HEK293 (cell line): ENCODE measurements around the gene RPS15.

Experiments
- GLIS1 ChIP-seq: fragments of 450-650 bp; formaldehyde crosslinking; IDR thresholded peaks from 2 replicates; pipeline ENCODE4 v1.5.1; 2016; ENCODE audit warnings: missing biosample characterization, missing genetic modification characterization
- KLF1 ChIP-seq: fragments of 450-650 bp; formaldehyde crosslinking; IDR thresholded peaks from 2 replicates; pipeline ENCODE4 v1.5.1; 2016; ENCODE audit warnings: missing biosample characterization, missing genetic modification characterization
- KLF16 ChIP-seq: fragments of 450-650 bp; formaldehyde crosslinking; IDR thresholded peaks from 2 replicates; pipeline ENCODE4 v1.5.1; 2017; ENCODE audit warnings: missing biosample characterization, missing genetic modification characterization
- MZF1 ChIP-seq: fragments of 450-650 bp; formaldehyde crosslinking; IDR thresholded peaks from 2 replicates; pipeline ENCODE4 v1.5.1; 2017; ENCODE audit warnings: missing biosample characterization, missing genetic modification characterization, borderline replicate concordance
- SCRT1 ChIP-seq: fragments of 450-650 bp; formaldehyde crosslinking; IDR thresholded peaks from 2 replicates; pipeline ENCODE4 v1.5.1; 2016; ENCODE audit warnings: missing biosample characterization, missing genetic modification characterization, borderline replicate concordance
- TRIM28 ChIP-seq: IDR thresholded peaks from 2 replicates; pipeline ENCODE4 v1.6.1; 2011; ENCODE audit warnings: low read length, control low read depth, borderline replicate concordance
- YY2 ChIP-seq: fragments of 450-650 bp; formaldehyde crosslinking; IDR thresholded peaks from 2 replicates; pipeline ENCODE4 v1.5.1; 2016; ENCODE audit warnings: missing biosample characterization, missing genetic modification characterization
- ZBTB1 ChIP-seq: fragments of 450-650 bp; formaldehyde crosslinking; IDR thresholded peaks from 2 replicates; pipeline ENCODE4 v1.5.1; 2016; ENCODE audit warnings: missing biosample characterization, missing genetic modification characterization
- ZBTB17 ChIP-seq: fragments of 450-650 bp; formaldehyde crosslinking; IDR thresholded peaks from 2 replicates; pipeline ENCODE4 v1.5.1; 2016; ENCODE audit warnings: missing biosample characterization, missing genetic modification characterization
- ZBTB48 ChIP-seq: fragments of 450-650 bp; formaldehyde crosslinking; IDR thresholded peaks from 2 replicates; pipeline ENCODE4 v1.5.1; 2016; ENCODE audit warnings: missing biosample characterization, missing genetic modification characterization
- ZBTB7A ChIP-seq: fragments of 450-650 bp; formaldehyde crosslinking; IDR thresholded peaks from 2 replicates; pipeline ENCODE4 v1.5.1; 2016; ENCODE audit warnings: low read depth, missing biosample characterization, missing genetic modification characterization
- ZBTB8A ChIP-seq: fragments of 450-650 bp; formaldehyde crosslinking; IDR thresholded peaks from 2 replicates; pipeline ENCODE4 v1.5.1; 2016; ENCODE audit warnings: missing biosample characterization, missing genetic modification characterization
- ZEB2 ChIP-seq: fragments of 450-650 bp; formaldehyde crosslinking; IDR thresholded peaks from 2 replicates; pipeline ENCODE4 v1.5.1; 2016; ENCODE audit warnings: missing biosample characterization, missing genetic modification characterization
- ZFP41 ChIP-seq: fragments of 450-650 bp; formaldehyde crosslinking; IDR thresholded peaks from 2 replicates; pipeline ENCODE4 v1.5.1; 2016; ENCODE audit warnings: missing biosample characterization, missing genetic modification characterization, borderline replicate concordance
- ZNF112 ChIP-seq: fragments of 450-650 bp; formaldehyde crosslinking; IDR thresholded peaks from 2 replicates; pipeline ENCODE4 v1.5.0; 2017; ENCODE audit warnings: missing biosample characterization, missing genetic modification characterization
- ZNF16 ChIP-seq: fragments of 450-650 bp; formaldehyde crosslinking; IDR thresholded peaks from 2 replicates; pipeline ENCODE4 v1.5.1; 2016; ENCODE audit warnings: low read depth, missing biosample characterization, missing genetic modification characterization
- ZNF2 ChIP-seq: fragments of 450-650 bp; formaldehyde crosslinking; IDR thresholded peaks from 2 replicates; pipeline ENCODE4 v1.5.1; 2016; ENCODE audit warnings: missing biosample characterization, missing genetic modification characterization
- ZNF202 ChIP-seq: fragments of 450-650 bp; formaldehyde crosslinking; IDR thresholded peaks from 2 replicates; pipeline ENCODE4 v1.5.1; 2016; ENCODE audit warnings: missing biosample characterization, missing genetic modification characterization, borderline replicate concordance
- ZNF311 ChIP-seq: fragments of 450-650 bp; formaldehyde crosslinking; IDR thresholded peaks from 2 replicates; pipeline ENCODE4 v1.5.1; 2017; ENCODE audit warnings: missing biosample characterization, missing genetic modification characterization, borderline replicate concordance
- ZNF433 ChIP-seq: fragments of 450-650 bp; formaldehyde crosslinking; IDR thresholded peaks from 2 replicates; pipeline ENCODE4 v1.5.1; 2016; ENCODE audit warnings: missing biosample characterization, missing genetic modification characterization, low read depth
- ZNF623 ChIP-seq: fragments of 450-650 bp; formaldehyde crosslinking; IDR thresholded peaks from 2 replicates; pipeline ENCODE4 v1.5.1; 2016; ENCODE audit warnings: missing biosample characterization, missing genetic modification characterization
- ZNF624 ChIP-seq: fragments of 450-650 bp; formaldehyde crosslinking; IDR thresholded peaks from 2 replicates; pipeline ENCODE4 v1.5.1; 2017; ENCODE audit warnings: missing biosample characterization, missing genetic modification characterization
- ZNF776 ChIP-seq: fragments of 450-650 bp; formaldehyde crosslinking; IDR thresholded peaks from 2 replicates; pipeline ENCODE4 v1.5.0; 2017; ENCODE audit warnings: missing biosample characterization, missing genetic modification characterization, borderline replicate concordance
- TF ChIP-seq, protein P1 (sequence below): IDR thresholded peaks from 2 replicates; pipeline ENCODE4 v1.6.1; 2011; ENCODE audit warnings: mild to moderate bottlenecking, low read depth, low read length, borderline replicate concordance
- TF ChIP-seq, protein P2 (sequence below): fragments of 450-650 bp; formaldehyde crosslinking; IDR thresholded peaks from 2 replicates; pipeline ENCODE4 v1.5.1; 2016; ENCODE audit warnings: missing biosample characterization, missing genetic modification characterization
- TF ChIP-seq, protein P3 (sequence below): fragments of 450-650 bp; formaldehyde crosslinking; IDR thresholded peaks from 2 replicates; pipeline ENCODE4 v1.5.1; 2016; ENCODE audit warnings: missing biosample characterization, missing genetic modification characterization
- TF ChIP-seq, protein P4 (sequence below): fragments of 450-650 bp; formaldehyde crosslinking; IDR thresholded peaks from 2 replicates; pipeline ENCODE4 v1.5.1; 2017; ENCODE audit warnings: missing biosample characterization, missing genetic modification characterization

RPS15 gene

DNA sequence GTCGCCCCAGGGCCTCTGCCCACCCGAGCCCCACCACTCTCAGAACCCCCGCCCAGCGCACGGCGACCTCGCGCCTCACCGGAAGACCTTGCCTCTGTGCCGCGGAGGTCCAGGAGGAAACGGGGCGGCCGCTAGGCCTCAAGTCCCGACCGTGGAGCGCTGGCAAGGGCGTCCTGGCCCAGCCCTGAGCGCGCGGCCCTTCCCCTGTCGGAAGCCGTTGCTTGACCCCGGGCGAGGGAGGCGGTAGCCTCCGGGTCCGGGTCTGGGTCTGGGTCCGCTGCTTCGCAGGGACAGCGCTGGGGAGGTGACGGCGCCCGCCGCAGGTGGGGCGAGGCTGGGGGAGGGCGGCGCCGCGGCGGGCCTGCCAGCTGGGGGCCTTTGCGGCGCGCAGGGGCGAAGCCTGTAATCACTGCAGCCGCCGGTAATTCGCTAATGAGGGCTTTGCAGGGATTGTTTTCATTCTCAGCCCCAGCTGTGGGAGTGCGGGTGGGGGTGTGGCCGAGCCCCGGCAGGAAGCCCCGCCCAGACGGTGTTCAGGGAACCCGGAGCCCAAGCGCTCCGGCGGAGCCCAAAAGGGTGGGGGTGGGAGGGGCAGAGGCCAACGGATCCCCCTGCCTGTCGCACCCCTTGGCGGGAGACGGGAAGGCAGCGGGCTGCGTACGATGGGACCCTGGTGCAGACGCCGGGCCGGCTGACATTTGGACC is 32.3 kb downstream of the RPS15 start (continued):
- TF ChIP-seq, protein P1, sequence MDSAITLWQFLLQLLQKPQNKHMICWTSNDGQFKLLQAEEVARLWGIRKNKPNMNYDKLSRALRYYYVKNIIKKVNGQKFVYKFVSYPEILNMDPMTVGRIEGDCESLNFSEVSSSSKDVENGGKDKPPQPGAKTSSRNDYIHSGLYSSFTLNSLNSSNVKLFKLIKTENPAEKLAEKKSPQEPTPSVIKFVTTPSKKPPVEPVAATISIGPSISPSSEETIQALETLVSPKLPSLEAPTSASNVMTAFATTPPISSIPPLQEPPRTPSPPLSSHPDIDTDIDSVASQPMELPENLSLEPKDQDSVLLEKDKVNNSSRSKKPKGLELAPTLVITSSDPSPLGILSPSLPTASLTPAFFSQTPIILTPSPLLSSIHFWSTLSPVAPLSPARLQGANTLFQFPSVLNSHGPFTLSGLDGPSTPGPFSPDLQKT = no peak
- TF ChIP-seq, protein P2, sequence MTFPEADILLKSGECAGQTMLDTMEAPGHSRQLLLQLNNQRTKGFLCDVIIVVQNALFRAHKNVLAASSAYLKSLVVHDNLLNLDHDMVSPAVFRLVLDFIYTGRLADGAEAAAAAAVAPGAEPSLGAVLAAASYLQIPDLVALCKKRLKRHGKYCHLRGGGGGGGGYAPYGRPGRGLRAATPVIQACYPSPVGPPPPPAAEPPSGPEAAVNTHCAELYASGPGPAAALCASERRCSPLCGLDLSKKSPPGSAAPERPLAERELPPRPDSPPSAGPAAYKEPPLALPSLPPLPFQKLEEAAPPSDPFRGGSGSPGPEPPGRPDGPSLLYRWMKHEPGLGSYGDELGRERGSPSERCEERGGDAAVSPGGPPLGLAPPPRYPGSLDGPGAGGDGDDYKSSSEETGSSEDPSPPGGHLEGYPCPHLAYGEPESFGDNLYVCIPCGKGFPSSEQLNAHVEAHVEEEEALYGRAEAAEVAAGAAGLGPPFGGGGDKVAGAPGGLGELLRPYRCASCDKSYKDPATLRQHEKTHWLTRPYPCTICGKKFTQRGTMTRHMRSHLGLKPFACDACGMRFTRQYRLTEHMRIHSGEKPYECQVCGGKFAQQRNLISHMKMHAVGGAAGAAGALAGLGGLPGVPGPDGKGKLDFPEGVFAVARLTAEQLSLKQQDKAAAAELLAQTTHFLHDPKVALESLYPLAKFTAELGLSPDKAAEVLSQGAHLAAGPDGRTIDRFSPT = no peak
- TF ChIP-seq TRIM28 (no peak), ZNF776 (tag by site-specific recombination) (no peak), ZNF2 (tag by site-specific recombination) (0 out of 2 replicates have a peak, but pooled peaks have one; percentile 32), ZNF623 (tag by site-specific recombination) (no peak), ZBTB1 (tag by site-specific recombination) (no peak), KLF16 (tag by site-specific recombination) (no peak; the same call in none of the 2 replicates), MZF1 (tag by site-specific recombination) (peak; percentile 54; the same call in 1 of the 2 replicates), ZBTB48 (tag by site-specific recombination) (no peak; the same call in 1 of the 2 replicates), ZBTB7A (peak; percentile 91), ZNF624 (no peak), ZNF311 (tag by site-specific recombination) (no peak), ZNF16 (tag by site-specific recombination) (no peak), ZFP41 (tag by site-specific recombination) (no peak), YY2 (tag by site-specific recombination) (no peak), ZNF433 (tag by site-specific recombination) (no peak), ZBTB8A (tag by site-specific recombination) (peak; percentile 90), SCRT1 (tag by site-specific recombination) (no peak), ZNF112 (tag by site-specific recombination) (no peak), KLF1 (tag by site-specific recombination) (peak; percentile 89), ZNF202 (tag by site-specific recombination) (no peak), ZEB2 (tag by site-specific recombination) (peak; percentile 29; the same call in 1 of the 2 replicates), ZBTB17 (tag by site-specific recombination) (no peak), GLIS1 (peak; percentile 97)
- TF ChIP-seq, protein P3, sequence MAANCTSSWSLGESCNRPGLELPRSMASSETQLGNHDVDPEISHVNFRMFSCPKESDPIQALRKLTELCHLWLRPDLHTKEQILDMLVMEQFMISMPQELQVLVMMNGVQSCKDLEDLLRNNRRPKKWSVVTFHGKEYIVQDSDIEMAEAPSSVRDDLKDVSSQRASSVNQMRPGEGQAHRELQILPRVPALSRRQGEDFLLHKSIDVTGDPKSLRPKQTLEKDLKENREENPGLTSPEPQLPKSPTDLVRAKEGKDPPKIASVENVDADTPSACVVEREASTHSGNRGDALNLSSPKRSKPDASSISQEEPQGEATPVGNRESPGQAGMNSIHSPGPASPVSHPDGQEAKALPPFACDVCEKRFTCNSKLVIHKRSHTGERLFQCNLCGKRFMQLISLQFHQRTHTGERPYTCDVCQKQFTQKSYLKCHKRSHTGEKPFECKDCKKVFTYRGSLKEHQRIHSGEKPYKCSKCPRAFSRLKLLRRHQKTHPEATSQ (tag by site-specific recombination) = no peak
- TF ChIP-seq, protein P4, sequence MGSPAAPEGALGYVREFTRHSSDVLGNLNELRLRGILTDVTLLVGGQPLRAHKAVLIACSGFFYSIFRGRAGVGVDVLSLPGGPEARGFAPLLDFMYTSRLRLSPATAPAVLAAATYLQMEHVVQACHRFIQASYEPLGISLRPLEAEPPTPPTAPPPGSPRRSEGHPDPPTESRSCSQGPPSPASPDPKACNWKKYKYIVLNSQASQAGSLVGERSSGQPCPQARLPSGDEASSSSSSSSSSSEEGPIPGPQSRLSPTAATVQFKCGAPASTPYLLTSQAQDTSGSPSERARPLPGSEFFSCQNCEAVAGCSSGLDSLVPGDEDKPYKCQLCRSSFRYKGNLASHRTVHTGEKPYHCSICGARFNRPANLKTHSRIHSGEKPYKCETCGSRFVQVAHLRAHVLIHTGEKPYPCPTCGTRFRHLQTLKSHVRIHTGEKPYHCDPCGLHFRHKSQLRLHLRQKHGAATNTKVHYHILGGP (tag by site-specific recombination) = no peak
